Fibroblast of lung (primary cell): Measurements from ENCODE around the gene FAM83E. TPM values are rescaled to one million over a fixed set of nuclear protein-coding genes. Genes with fewer than 3 reads are reported as not detected.

Experiments used
- DNase-seq, 2 donors: peaks; one replicate each; pipeline versions ENCODE4 v3.0.0 to v3.0.0-alpha.2; 2010; ENCODE audit warnings: low read depth in 2 of 2
- H2AFZ ChIP-seq: 2 replicates; pipeline ENCODE4 v1.5.1; 2012; ENCODE audit warnings: low read length, control low read depth, inconsistent platforms
- H3K27ac ChIP-seq: 2 replicates; pipeline ENCODE4 v1.5.1; 2011; ENCODE audit warnings: low read length, control low read depth; ENCODE audit not compliant: insufficient read depth
- H3K27me3 ChIP-seq: 2 replicates; pipeline ENCODE4 v1.5.1; 2011; ENCODE audit warnings: mild to moderate bottlenecking, low read length; ENCODE audit not compliant: control insufficient read depth, insufficient read depth
- H3K36me3 ChIP-seq: 2 replicates; pipeline ENCODE4 v1.5.1; 2011; ENCODE audit warnings: low read length; ENCODE audit not compliant: control insufficient read depth, insufficient read depth
- H3K4me1 ChIP-seq: 2 replicates; pipeline ENCODE4 v1.5.1; 2011; ENCODE audit warnings: low read length; ENCODE audit not compliant: control insufficient read depth, insufficient read depth; ENCODE audit errors: extremely low read depth
- H3K4me2 ChIP-seq: 2 replicates; pipeline ENCODE4 v1.5.1; 2011; ENCODE audit warnings: low read length, control low read depth; ENCODE audit not compliant: insufficient read depth; ENCODE audit errors: extremely low read depth
- H3K4me3 ChIP-seq, 4 experiments: fragments of 200-600 bp in 1 of 4; sonication (generic) in 1 of 4; replicated peaks in 1 of 4; 2 replicates each; pipeline ENCODE4 v1.5.1; 2011 to 2016; ENCODE audit warnings: low read length in 4 of 4, low read depth in 3 of 4, mild to moderate bottlenecking in 3 of 4, control low read depth in 2 of 4, inconsistent platforms in 1 of 4, mixed read lengths in 1 of 4; ENCODE audit not compliant: insufficient read depth in 1 of 4; ENCODE audit errors: control extremely low read depth in 1 of 4
- H3K79me2 ChIP-seq: 2 replicates; pipeline ENCODE4 v1.5.1; 2012; ENCODE audit warnings: mild to moderate bottlenecking, low read length, inconsistent platforms; ENCODE audit not compliant: control insufficient read depth, insufficient read depth
- H3K9ac ChIP-seq: 2 replicates; pipeline ENCODE4 v1.5.1; 2011; ENCODE audit warnings: mild to moderate bottlenecking, low read length, control low read depth; ENCODE audit not compliant: insufficient read depth
- H3K9me3 ChIP-seq: 2 replicates; pipeline ENCODE4 v1.5.1; 2012; ENCODE audit warnings: low read depth, low read length; ENCODE audit not compliant: control insufficient read depth, insufficient read depth
- H4K20me1 ChIP-seq: 2 replicates; pipeline ENCODE4 v1.5.1; 2011; ENCODE audit warnings: low read length; ENCODE audit not compliant: control insufficient read depth, insufficient read depth; ENCODE audit errors: extremely low read depth
- EZH2 ChIP-seq: IDR thresholded peaks from 2 replicates; pipeline ENCODE4 v1.5.1; 2012; ENCODE audit warnings: low read length, control low read depth, mild to moderate bottlenecking; ENCODE audit errors: missing control alignments
- polyA plus RNA-seq, 2 donors: library from polyadenylated mRNA; depleted of rRNA in 1 of 2; stranded (reverse) in 1 of 2; unstranded in 1 of 2; fragments of >200 nt; gene quantifications; 2 replicates each; pipeline ENCODE4 v1.2.1, GENCODE V29; 2011 to 2012; ENCODE audit warnings: missing spikeins in 1 of 2
- total RNA-seq: library from RNA; depleted of rRNA; stranded (reverse); fragments of >200 nt; gene quantifications from 2 replicates; pipeline ENCODE4 v1.2.1, GENCODE V29; 2014
- TF ChIP-seq, protein P1 (sequence below), 2 donors: IDR thresholded peaks in 1 of 2; conservative IDR thresholded peaks in 1 of 2; 1 replicate in 1 of 2; 2 replicates in 1 of 2; pipeline ENCODE4 v1.5.1; 2011 to 2012; ENCODE audit warnings: low read length in 2 of 2, control low read depth in 1 of 2, inconsistent platforms in 1 of 2, low read depth in 1 of 2, mild to moderate bottlenecking in 1 of 2

The FAM83E gene
- total and polyA plus RNA-seq, 2 donors (not counting 1 experiment from before 2014, with no cell fraction given): 0.50 TPM; not detected in 1

DNA sequence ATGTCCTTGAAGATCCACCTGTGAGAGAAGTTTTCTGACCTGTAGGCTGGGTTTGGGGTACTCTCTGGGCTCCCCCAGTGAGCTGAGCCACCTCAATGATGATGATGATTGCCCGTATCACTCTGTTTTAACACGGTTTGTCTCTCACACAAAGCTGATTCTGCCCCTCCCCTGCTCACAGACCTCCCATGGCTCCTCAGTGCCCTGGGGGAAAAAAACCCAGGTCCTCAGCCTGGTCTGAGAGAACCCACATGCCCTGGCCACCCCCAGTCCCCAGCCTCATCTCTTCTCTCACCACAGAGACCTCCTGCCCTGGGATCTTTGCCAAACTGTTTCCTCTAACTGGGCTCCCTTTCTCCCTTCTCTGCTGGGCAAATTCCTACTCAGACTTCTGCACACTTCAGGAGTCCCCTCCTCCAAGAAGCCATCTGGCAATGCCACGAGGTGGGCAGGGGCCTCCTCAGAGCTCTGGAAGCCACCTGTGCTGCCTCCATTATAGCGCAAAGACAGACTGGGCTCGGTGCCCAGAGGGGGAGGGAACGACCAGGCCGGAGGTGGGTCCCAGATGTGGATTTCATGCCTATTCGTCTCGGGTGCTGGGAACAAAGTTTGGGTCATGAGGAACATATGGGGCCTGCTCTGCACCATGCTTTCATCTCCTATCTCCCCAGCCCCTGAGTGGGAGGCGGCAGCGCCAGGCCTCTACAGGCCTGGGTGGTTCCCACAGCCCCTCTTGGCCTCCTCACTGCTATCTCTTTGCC lies 39.6 kb upstream of the FAM83E start:
- peak overlapping the region; percentile 9 for H2AFZ ChIP-seq

DNA sequence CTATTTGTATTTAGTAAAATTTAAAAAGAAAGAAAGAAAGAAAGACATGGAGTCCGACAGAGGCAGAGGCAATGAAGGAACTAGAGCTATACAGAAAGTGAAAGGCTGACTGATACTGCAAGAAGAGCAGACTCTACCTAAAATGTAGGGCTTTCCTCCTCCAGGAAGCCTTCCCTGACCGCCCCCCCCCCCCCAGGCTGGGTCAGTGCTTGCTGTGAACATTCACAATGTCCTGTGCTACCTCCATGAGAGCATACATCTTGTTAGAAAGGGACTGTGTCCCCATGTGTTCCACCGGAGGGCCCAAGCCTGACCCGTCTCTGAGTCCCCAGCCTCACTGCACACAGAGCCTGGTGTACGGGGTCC lies 36.8 kb upstream of the FAM83E start:
- Histone ChIP-seq H3K9me3 (no peaks in the 10 kb centered on the region), H4K20me1 (no peaks in the 10 kb centered on the region), H3K27ac (no peak overlapping the region), H3K9ac (no peak overlapping the region), H2AFZ (no peak overlapping the region), H3K4me3 (no peak overlapping the region), H3K79me2 (no peaks in the 10 kb centered on the region), H3K27me3 (no peaks in the 10 kb centered on the region), H3K4me2 (no peak overlapping the region), H3K36me3 (no peaks in the 10 kb centered on the region), H3K4me1 (peaks cover 5% of the 10 kb centered on the region)
- DNase-seq: no peak
- no peak for TF ChIP-seq EZH2
- TF ChIP-seq, protein P1, sequence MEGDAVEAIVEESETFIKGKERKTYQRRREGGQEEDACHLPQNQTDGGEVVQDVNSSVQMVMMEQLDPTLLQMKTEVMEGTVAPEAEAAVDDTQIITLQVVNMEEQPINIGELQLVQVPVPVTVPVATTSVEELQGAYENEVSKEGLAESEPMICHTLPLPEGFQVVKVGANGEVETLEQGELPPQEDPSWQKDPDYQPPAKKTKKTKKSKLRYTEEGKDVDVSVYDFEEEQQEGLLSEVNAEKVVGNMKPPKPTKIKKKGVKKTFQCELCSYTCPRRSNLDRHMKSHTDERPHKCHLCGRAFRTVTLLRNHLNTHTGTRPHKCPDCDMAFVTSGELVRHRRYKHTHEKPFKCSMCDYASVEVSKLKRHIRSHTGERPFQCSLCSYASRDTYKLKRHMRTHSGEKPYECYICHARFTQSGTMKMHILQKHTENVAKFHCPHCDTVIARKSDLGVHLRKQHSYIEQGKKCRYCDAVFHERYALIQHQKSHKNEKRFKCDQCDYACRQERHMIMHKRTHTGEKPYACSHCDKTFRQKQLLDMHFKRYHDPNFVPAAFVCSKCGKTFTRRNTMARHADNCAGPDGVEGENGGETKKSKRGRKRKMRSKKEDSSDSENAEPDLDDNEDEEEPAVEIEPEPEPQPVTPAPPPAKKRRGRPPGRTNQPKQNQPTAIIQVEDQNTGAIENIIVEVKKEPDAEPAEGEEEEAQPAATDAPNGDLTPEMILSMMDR (conservative IDR thresholded peaks at IDR 0.05 in 1 of 2, IDR thresholded peaks at IDR 0.05 in 1 of 2; ENCODE audit: low read depth in 1 of 2, low read length in 2 of 2): no peak

More for the DNA sequence above, 39.6 kb upstream of the FAM83E start:
- no peak for TF ChIP-seq EZH2
- TF ChIP-seq, protein P1 (conservative IDR thresholded peaks at IDR 0.05 in 1 of 2, IDR thresholded peaks at IDR 0.05 in 1 of 2; ENCODE audit: low read depth in 1 of 2, low read length in 2 of 2): no peak
- no peak overlapping the region for H3K9ac ChIP-seq
- DNase-seq: peak; percentile 21 to 33
- no peaks in the 10 kb centered on the region for H3K79me2 ChIP-seq
- no peaks in the 10 kb centered on the region for H3K27me3 ChIP-seq
- no peaks in the 10 kb centered on the region for H3K36me3 ChIP-seq
- no peak overlapping the region for H3K4me3 ChIP-seq
- no peak overlapping the region for H3K27ac ChIP-seq
- H3K9me3 ChIP-seq: no peaks in the 10 kb centered on the region
- peaks cover 9% of the 10 kb centered on the region for H3K4me1 ChIP-seq
- H3K4me2 ChIP-seq: peak overlapping the region; percentile 35
- no peaks in the 10 kb centered on the region for H4K20me1 ChIP-seq

DNA sequence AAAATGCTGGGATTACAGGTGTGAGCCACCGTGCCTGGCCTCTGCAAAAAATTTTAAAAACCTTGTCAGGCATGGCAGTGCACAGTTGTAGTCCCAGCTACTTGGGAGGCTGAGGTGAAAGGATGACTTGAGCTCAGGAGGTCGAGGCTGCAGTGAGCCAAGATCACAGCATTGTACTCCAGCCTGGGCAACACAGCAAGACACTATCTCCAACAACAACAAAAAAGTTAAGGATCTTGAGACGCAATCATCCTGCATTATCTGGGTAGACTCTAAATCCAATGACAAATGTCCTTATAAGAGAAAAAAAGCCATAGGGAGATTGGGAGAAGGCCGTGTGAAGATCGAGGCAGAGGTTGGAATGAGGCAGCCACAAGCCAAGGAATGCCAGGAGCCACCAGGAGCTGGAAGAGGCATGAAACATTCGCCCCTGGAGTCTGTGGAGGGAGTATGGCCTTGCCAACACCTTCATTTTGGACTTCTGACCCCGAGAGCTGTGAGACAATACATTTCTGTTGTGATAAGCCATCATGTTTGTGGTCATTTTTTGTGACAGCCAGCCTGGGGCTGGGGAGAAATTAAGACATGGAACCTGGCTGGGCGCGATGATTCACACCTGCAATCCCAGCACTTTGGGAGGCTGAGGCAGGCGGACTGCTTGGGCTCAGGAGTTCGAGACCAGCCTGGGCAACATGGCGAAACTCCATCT lies 36.3 kb upstream of the FAM83E start:
- TF ChIP-seq EZH2: no peak
- TF ChIP-seq, protein P1 (conservative IDR thresholded peaks at IDR 0.05 in 1 of 2, IDR thresholded peaks at IDR 0.05 in 1 of 2; ENCODE audit: low read depth in 1 of 2, low read length in 2 of 2): no peak
- H3K36me3 ChIP-seq: no peaks in the 10 kb centered on the region
- no peaks in the 10 kb centered on the region for H3K79me2 ChIP-seq
- H2AFZ ChIP-seq: no peak overlapping the region
- peaks cover 5% of the 10 kb centered on the region for H3K4me1 ChIP-seq
- H4K20me1 ChIP-seq: no peaks in the 10 kb centered on the region
- no peak overlapping the region for H3K4me2 ChIP-seq
- H3K9ac ChIP-seq: no peak overlapping the region
- H3K4me3 ChIP-seq: no peak overlapping the region
- no peak overlapping the region for H3K27ac ChIP-seq
- H3K27me3 ChIP-seq: no peaks in the 10 kb centered on the region
- H3K9me3 ChIP-seq: no peaks in the 10 kb centered on the region
- DNase-seq: no peak
